ENCODE results near the gene KDM5A.

KDM5A gene

GRCh38 chr12:267581-268482 is 121.3 kb downstream of the KDM5A start:
- no peak for DNase-seq (ENCODE audit: low read depth)
- no peak overlapping the region for H3K4me3 ChIP-seq (ENCODE audit: low read depth, low read length)
- no peak for TF ChIP-seq POLR2A (IDR thresholded peaks at IDR 0.05; ENCODE audit: extremely low read depth, insufficient read length)
- TF ChIP-seq CTCF (IDR thresholded peaks at IDR 0.05; ENCODE audit: low read depth, low read length), result no peak
- no peak for TF ChIP-seq MAX (IDR thresholded peaks at IDR 0.05; ENCODE audit: low read depth, low read length)
- TF ChIP-seq MYC (IDR thresholded peaks at IDR 0.05; ENCODE audit: low read depth, low read length), result no peak

- no peak overlapping the region for H3K4me3 ChIP-seq (ENCODE audit: low read depth, low read length)
Measured at GRCh38 chr12:265096-265495, 124.0 kb downstream of the KDM5A start.

GRCh38 chr12:264269-264668 is 124.9 kb downstream of the KDM5A start:
- DNase-seq (ENCODE audit: low read depth), result no peak
- no peak for TF ChIP-seq MAX (IDR thresholded peaks at IDR 0.05; ENCODE audit: low read depth, low read length)
- TF ChIP-seq MYC (IDR thresholded peaks at IDR 0.05; ENCODE audit: low read depth, low read length), result no peak
- no peak for TF ChIP-seq POLR2A (IDR thresholded peaks at IDR 0.05; ENCODE audit: extremely low read depth, insufficient read length)
- TF ChIP-seq CTCF (IDR thresholded peaks at IDR 0.05; ENCODE audit: low read depth, low read length), result no peak
- H3K4me3 ChIP-seq (ENCODE audit: low read depth, low read length), result no peak overlapping the region

More at GRCh38 chr12:265096-265495, 124.0 kb downstream of the KDM5A start:
- TF ChIP-seq CTCF (IDR thresholded peaks at IDR 0.05; ENCODE audit: low read depth, low read length) (no peak), MYC (IDR thresholded peaks at IDR 0.05; ENCODE audit: low read depth, low read length) (no peak), MAX (IDR thresholded peaks at IDR 0.05; ENCODE audit: low read depth, low read length) (no peak), POLR2A (IDR thresholded peaks at IDR 0.05; ENCODE audit: extremely low read depth, insufficient read length) (no peak)
- DNase-seq (ENCODE audit: low read depth), result no peak

- no peak for DNase-seq (ENCODE audit: low read depth)
Measured at GRCh38 chr12:263574-263973, 125.5 kb downstream of the KDM5A start.

GRCh38 chr12:262817-263216 is 126.3 kb downstream of the KDM5A start, which contains the start of gene SLC6A13:
Gene SLC6A13 (minus strand): TSS chr12:262836. CDS start chr12:260052, 2,784 bp downstream.
- no peak for TF ChIP-seq MYC (IDR thresholded peaks at IDR 0.05; ENCODE audit: low read depth, low read length)
- no peak for TF ChIP-seq POLR2A (IDR thresholded peaks at IDR 0.05; ENCODE audit: extremely low read depth, insufficient read length)
- no peak within 1 kb of the TSS for H3K4me3 ChIP-seq (ENCODE audit: low read depth, low read length)
- no peak for DNase-seq (ENCODE audit: low read depth)

More at GRCh38 chr12:263574-263973, 125.5 kb downstream of the KDM5A start:
- H3K4me3 ChIP-seq (ENCODE audit: low read depth, low read length), result no peak overlapping the region
- no peak for TF ChIP-seq MAX (IDR thresholded peaks at IDR 0.05; ENCODE audit: low read depth, low read length)

- TF ChIP-seq CTCF (IDR thresholded peaks at IDR 0.05; ENCODE audit: low read depth, low read length) (no peak), POLR2A (IDR thresholded peaks at IDR 0.05; ENCODE audit: extremely low read depth, insufficient read length) (no peak), MYC (IDR thresholded peaks at IDR 0.05; ENCODE audit: low read depth, low read length) (no peak), MAX (IDR thresholded peaks at IDR 0.05; ENCODE audit: low read depth, low read length) (no peak)
- DNase-seq (ENCODE audit: low read depth), result no peak
- H3K4me3 ChIP-seq (ENCODE audit: low read depth, low read length), result no peak overlapping the region
Measured at GRCh38 chr12:262113-262512, 127.0 kb downstream of the KDM5A start.
